DOHH2 (cell line): ENCODE results near the gene SHCBP1L.

Experiments
- H3F3A ChIP-seq: fragments of 200-600 bp; sonication (generic), shearing (Covaris generic); 2 replicates; pipeline ENCODE4 v1.6.0; 2016; ENCODE audit warnings: antibody characterized with exemption, mild to moderate bottlenecking; ENCODE audit not compliant: control insufficient read depth, insufficient read depth
- H3K27ac ChIP-seq: fragments of 200-600 bp; sonication (generic); 2 replicates; pipeline ENCODE4 v1.5.1; 2014; ENCODE audit warnings: low read depth, mild to moderate bottlenecking, low read length, moderate library complexity
- H3K27me3 ChIP-seq: fragments of 200-600 bp; sonication (generic); 2 replicates; pipeline ENCODE4 v1.6.1; 2014; ENCODE audit warnings: mild to moderate bottlenecking, low read length, mixed read lengths; ENCODE audit not compliant: control insufficient read depth
- H3K36me3 ChIP-seq: fragments of 200-600 bp; sonication (generic); 2 replicates; pipeline ENCODE4 v1.6.1; 2014; ENCODE audit warnings: mild to moderate bottlenecking, low read length, moderate library complexity, mixed read lengths; ENCODE audit not compliant: control insufficient read depth
- H3K4me1 ChIP-seq: fragments of 200-600 bp; sonication (generic); 2 replicates; pipeline ENCODE4 v1.6.1; 2014; ENCODE audit warnings: mild to moderate bottlenecking, low read length, mixed read lengths; ENCODE audit not compliant: control insufficient read depth
- H3K4me2 ChIP-seq: fragments of 200-600 bp; sonication (generic); 2 replicates; pipeline ENCODE4 v1.6.0; 2014; ENCODE audit warnings: mild to moderate bottlenecking, low read length, moderate library complexity
- H3K4me3 ChIP-seq: fragments of 200-600 bp; sonication (generic); 2 replicates; pipeline ENCODE4 v1.5.1; 2014; ENCODE audit warnings: mild to moderate bottlenecking, low read length, mixed read lengths
- H3K79me2 ChIP-seq: fragments of 200-600 bp; sonication (generic); 2 replicates; pipeline ENCODE4 v1.6.1; 2014; ENCODE audit warnings: mild to moderate bottlenecking, low read length, mixed read lengths; ENCODE audit not compliant: control insufficient read depth
- H3K9me2 ChIP-seq: fragments of 200-600 bp; sonication (generic); replicated peaks from 2 replicates; pipeline ENCODE4 v1.6.1; 2014; ENCODE audit warnings: mild to moderate bottlenecking, low read length, mixed read lengths; ENCODE audit not compliant: control insufficient read depth
- H3K9me3 ChIP-seq: fragments of 200-600 bp; sonication (generic); 2 replicates; pipeline ENCODE4 v1.6.1; 2014; ENCODE audit warnings: antibody characterized with exemption, low read length, mixed read lengths; ENCODE audit not compliant: control insufficient read depth, insufficient read depth
- H4K20me1 ChIP-seq: fragments of 200-600 bp; sonication (generic); 2 replicates; pipeline ENCODE4 v1.6.0; 2014; ENCODE audit warnings: low read depth, mild to moderate bottlenecking, antibody characterized with exemption, low read length, moderate library complexity; ENCODE audit not compliant: control insufficient read depth, insufficient read depth
- EZH2phosphoT487 ChIP-seq: fragments of 200-600 bp; sonication (generic); IDR thresholded peaks from 2 replicates; pipeline ENCODE4 v1.6.1; 2017; ENCODE audit warnings: borderline replicate concordance, mild to moderate bottlenecking, antibody characterized with exemption, low read length, moderate library complexity, mixed read lengths
- TF ChIP-seq, protein P1 (sequence below): fragments of 200-600 bp; sonication (generic); IDR thresholded peaks from one replicate; pipeline ENCODE4 v1.5.1; 2014; ENCODE audit warnings: antibody characterized with exemption, mild to moderate bottlenecking, low read depth, low read length; ENCODE audit not compliant: poor library complexity, severe bottlenecking

The SHCBP1L gene

GRCh38 chr1:182897696-182898095 lies 55.3 kb downstream of the SHCBP1L start:
- no peaks in the 10 kb centered on the region for H3K27me3 ChIP-seq
- no peak overlapping the region for H3K27ac ChIP-seq
- no peaks in the 10 kb centered on the region for H3K36me3 ChIP-seq
- no peaks in the 10 kb centered on the region for H3K9me2 ChIP-seq
- no peaks in the 10 kb centered on the region for H3K4me1 ChIP-seq
- H3K79me2 ChIP-seq: no peaks in the 10 kb centered on the region
- H3F3A ChIP-seq: no peaks in the 10 kb centered on the region
- no peak overlapping the region for H3K4me2 ChIP-seq
- H3K4me3 ChIP-seq: no peak overlapping the region
- no peak for TF ChIP-seq EZH2phosphoT487
- TF ChIP-seq, protein P1, sequence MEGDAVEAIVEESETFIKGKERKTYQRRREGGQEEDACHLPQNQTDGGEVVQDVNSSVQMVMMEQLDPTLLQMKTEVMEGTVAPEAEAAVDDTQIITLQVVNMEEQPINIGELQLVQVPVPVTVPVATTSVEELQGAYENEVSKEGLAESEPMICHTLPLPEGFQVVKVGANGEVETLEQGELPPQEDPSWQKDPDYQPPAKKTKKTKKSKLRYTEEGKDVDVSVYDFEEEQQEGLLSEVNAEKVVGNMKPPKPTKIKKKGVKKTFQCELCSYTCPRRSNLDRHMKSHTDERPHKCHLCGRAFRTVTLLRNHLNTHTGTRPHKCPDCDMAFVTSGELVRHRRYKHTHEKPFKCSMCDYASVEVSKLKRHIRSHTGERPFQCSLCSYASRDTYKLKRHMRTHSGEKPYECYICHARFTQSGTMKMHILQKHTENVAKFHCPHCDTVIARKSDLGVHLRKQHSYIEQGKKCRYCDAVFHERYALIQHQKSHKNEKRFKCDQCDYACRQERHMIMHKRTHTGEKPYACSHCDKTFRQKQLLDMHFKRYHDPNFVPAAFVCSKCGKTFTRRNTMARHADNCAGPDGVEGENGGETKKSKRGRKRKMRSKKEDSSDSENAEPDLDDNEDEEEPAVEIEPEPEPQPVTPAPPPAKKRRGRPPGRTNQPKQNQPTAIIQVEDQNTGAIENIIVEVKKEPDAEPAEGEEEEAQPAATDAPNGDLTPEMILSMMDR: no peak
- H4K20me1 ChIP-seq: no peaks in the 10 kb centered on the region
- H3K9me3 ChIP-seq: no peaks in the 10 kb centered on the region

DNA sequence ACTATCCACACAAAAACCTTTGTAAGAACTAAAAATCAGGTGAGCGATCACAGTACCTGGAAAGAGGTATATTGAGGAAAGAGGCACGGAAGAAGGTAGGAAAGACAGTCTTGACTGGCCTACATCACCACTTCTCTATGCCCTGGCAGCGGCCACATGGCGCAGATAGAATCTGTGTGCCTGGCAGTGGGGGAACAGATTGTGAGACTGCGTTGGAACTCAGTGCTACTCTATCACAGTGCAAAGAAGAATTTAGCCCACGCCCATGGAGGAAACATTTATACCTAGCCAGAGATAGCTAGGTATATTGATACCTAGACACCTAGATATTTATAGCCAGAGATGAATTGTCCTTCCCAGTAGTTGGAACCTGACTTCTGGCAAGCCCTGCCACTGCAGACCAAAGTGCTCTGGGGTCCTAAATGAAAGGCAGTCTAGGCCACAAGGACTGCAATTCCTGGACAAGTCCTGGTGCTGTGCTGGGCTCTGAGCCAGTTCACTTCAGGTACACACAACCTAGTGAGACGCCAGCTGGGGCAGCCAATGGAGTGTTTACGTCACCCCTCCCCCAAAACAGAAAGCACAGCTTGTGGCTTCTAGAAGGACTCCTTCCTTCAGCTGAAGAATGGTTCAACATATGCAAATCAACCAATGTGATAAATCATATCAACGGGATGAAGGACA lies 61.9 kb downstream of the SHCBP1L start:
- Histone ChIP-seq H3F3A (peaks cover 36% of the 10 kb centered on the region), H4K20me1 (no peaks in the 10 kb centered on the region), H3K27ac (no peak overlapping the region), H3K27me3 (no peaks in the 10 kb centered on the region), H3K9me2 (no peaks in the 10 kb centered on the region), H3K4me3 (no peak overlapping the region), H3K4me2 (no peak overlapping the region), H3K36me3 (peaks cover 33% of the 10 kb centered on the region), H3K79me2 (no peaks in the 10 kb centered on the region), H3K9me3 (no peaks in the 10 kb centered on the region), H3K4me1 (no peaks in the 10 kb centered on the region)
- TF ChIP-seq, protein P1: no peak
- no peak for TF ChIP-seq EZH2phosphoT487

DNA sequence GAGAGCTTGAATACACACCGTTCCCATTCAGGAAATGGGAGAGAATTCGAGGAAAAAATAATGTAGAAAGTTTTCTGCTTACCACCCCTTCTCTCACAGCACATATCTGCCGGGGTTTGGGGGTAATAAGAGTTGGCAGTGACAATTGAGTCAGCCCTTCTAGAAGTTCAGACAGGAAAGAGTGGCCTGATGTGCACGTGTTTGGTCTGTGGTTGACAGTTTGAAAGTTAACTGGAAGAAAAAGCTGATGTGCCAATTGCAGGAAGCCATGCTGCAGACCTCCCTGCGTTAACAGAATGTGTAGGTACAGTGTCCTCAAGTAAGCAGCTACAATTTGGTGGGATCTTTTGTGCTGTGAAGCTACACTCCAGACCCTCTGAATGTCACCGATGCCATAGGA lies 63.0 kb downstream of the SHCBP1L start:
- Histone ChIP-seq H3K4me3 (no peak overlapping the region), H4K20me1 (peaks cover 3% of the 10 kb centered on the region; the same call in 1 of the 2 replicates), H3K27ac (no peak overlapping the region), H3K9me3 (no peaks in the 10 kb centered on the region), H3K27me3 (no peaks in the 10 kb centered on the region), H3F3A (peaks cover 46% of the 10 kb centered on the region), H3K79me2 (no peaks in the 10 kb centered on the region), H3K36me3 (peaks cover 43% of the 10 kb centered on the region), H3K4me2 (no peak overlapping the region), H3K4me1 (no peaks in the 10 kb centered on the region), H3K9me2 (no peaks in the 10 kb centered on the region)
- no peak for TF ChIP-seq EZH2phosphoT487
- TF ChIP-seq, protein P1: no peak
